DOHH2 (cell line): ENCODE measurements around the gene RASA2.

Experiments used
- H3F3A ChIP-seq: fragments of 200-600 bp; sonication (generic), shearing (Covaris generic); 2 replicates; pipeline ENCODE4 v1.6.0; 2016; ENCODE audit warnings: antibody characterized with exemption, mild to moderate bottlenecking; ENCODE audit not compliant: control insufficient read depth, insufficient read depth
- H3K27ac ChIP-seq: fragments of 200-600 bp; sonication (generic); 2 replicates; pipeline ENCODE4 v1.5.1; 2014; ENCODE audit warnings: low read depth, mild to moderate bottlenecking, low read length, moderate library complexity
- H3K27me3 ChIP-seq: fragments of 200-600 bp; sonication (generic); 2 replicates; pipeline ENCODE4 v1.6.1; 2014; ENCODE audit warnings: mild to moderate bottlenecking, low read length, mixed read lengths; ENCODE audit not compliant: control insufficient read depth
- H3K36me3 ChIP-seq: fragments of 200-600 bp; sonication (generic); 2 replicates; pipeline ENCODE4 v1.6.1; 2014; ENCODE audit warnings: mild to moderate bottlenecking, low read length, moderate library complexity, mixed read lengths; ENCODE audit not compliant: control insufficient read depth
- H3K4me1 ChIP-seq: fragments of 200-600 bp; sonication (generic); 2 replicates; pipeline ENCODE4 v1.6.1; 2014; ENCODE audit warnings: mild to moderate bottlenecking, low read length, mixed read lengths; ENCODE audit not compliant: control insufficient read depth
- H3K4me2 ChIP-seq: fragments of 200-600 bp; sonication (generic); 2 replicates; pipeline ENCODE4 v1.6.0; 2014; ENCODE audit warnings: mild to moderate bottlenecking, low read length, moderate library complexity
- H3K4me3 ChIP-seq: fragments of 200-600 bp; sonication (generic); 2 replicates; pipeline ENCODE4 v1.5.1; 2014; ENCODE audit warnings: mild to moderate bottlenecking, low read length, mixed read lengths
- H3K79me2 ChIP-seq: fragments of 200-600 bp; sonication (generic); 2 replicates; pipeline ENCODE4 v1.6.1; 2014; ENCODE audit warnings: mild to moderate bottlenecking, low read length, mixed read lengths; ENCODE audit not compliant: control insufficient read depth
- H3K9me2 ChIP-seq: fragments of 200-600 bp; sonication (generic); replicated peaks from 2 replicates; pipeline ENCODE4 v1.6.1; 2014; ENCODE audit warnings: mild to moderate bottlenecking, low read length, mixed read lengths; ENCODE audit not compliant: control insufficient read depth
- H3K9me3 ChIP-seq: fragments of 200-600 bp; sonication (generic); 2 replicates; pipeline ENCODE4 v1.6.1; 2014; ENCODE audit warnings: antibody characterized with exemption, low read length, mixed read lengths; ENCODE audit not compliant: control insufficient read depth, insufficient read depth
- H4K20me1 ChIP-seq: fragments of 200-600 bp; sonication (generic); 2 replicates; pipeline ENCODE4 v1.6.0; 2014; ENCODE audit warnings: low read depth, mild to moderate bottlenecking, antibody characterized with exemption, low read length, moderate library complexity; ENCODE audit not compliant: control insufficient read depth, insufficient read depth
- EZH2phosphoT487 ChIP-seq: fragments of 200-600 bp; sonication (generic); IDR thresholded peaks from 2 replicates; pipeline ENCODE4 v1.6.1; 2017; ENCODE audit warnings: borderline replicate concordance, mild to moderate bottlenecking, antibody characterized with exemption, low read length, moderate library complexity, mixed read lengths
- TF ChIP-seq, protein P1 (sequence below): fragments of 200-600 bp; sonication (generic); IDR thresholded peaks from one replicate; pipeline ENCODE4 v1.5.1; 2014; ENCODE audit warnings: antibody characterized with exemption, mild to moderate bottlenecking, low read depth, low read length; ENCODE audit not compliant: poor library complexity, severe bottlenecking

Gene RASA2

DNA sequence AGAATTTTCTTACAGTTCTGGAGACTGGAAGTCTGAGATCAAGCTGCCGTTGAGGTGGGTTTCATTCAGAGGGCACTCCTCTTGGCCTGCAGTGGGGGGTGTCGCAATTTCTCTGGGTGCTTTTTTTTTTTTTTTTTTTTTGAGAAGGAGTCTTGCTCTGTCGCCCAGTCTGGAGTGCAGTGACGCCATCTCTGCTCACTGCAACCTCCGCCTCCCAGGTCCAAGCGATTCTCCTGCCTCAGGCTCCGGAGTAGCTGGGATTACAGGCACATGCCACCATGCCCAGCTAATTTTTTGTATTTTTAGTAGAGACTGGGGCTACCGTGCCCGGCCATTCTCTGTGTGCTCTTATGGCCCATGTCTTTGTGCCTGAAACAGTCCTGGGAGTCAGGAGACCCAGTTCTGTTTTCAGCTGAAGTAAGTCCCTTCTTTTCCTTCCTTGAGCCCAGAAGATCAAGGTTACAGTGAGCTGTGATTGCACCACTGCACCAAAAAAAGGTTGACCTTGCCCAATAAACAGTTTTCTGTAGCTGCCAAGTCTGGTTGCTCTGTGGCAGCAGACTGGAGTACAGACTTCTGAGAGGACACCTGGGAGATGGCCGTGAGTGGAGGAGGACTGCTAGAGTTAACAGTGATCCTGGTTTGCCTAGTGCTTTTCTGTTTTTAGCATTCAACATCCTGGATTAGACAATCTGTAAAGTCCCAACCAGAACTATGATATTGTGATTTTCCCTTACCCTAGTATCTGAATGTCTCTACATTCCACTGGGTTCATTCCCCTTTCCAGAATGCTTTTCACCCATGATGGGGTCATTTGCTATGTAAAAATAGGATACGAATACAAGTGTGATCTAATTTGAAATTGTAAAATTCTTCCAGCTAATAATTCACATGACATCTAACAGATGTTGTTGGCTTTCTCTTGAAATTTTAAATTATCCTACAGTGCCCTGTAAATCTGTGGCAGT lies 174.7 kb downstream of the RASA2 start:
- no peaks in the 10 kb centered on the region for H4K20me1 ChIP-seq
- no peak overlapping the region for H3K27ac ChIP-seq
- no peaks in the 10 kb centered on the region for H3K79me2 ChIP-seq
- H3F3A ChIP-seq: no peaks in the 10 kb centered on the region
- H3K36me3 ChIP-seq: no peaks in the 10 kb centered on the region
- H3K4me3 ChIP-seq: no peak overlapping the region
- peaks cover 5% of the 10 kb centered on the region for H3K27me3 ChIP-seq
- peaks cover 12% of the 10 kb centered on the region for H3K9me3 ChIP-seq
- H3K9me2 ChIP-seq: no peaks in the 10 kb centered on the region
- no peaks in the 10 kb centered on the region; the same call in 1 of the 2 replicates for H3K4me1 ChIP-seq
- no peak for TF ChIP-seq EZH2phosphoT487
- TF ChIP-seq, protein P1, sequence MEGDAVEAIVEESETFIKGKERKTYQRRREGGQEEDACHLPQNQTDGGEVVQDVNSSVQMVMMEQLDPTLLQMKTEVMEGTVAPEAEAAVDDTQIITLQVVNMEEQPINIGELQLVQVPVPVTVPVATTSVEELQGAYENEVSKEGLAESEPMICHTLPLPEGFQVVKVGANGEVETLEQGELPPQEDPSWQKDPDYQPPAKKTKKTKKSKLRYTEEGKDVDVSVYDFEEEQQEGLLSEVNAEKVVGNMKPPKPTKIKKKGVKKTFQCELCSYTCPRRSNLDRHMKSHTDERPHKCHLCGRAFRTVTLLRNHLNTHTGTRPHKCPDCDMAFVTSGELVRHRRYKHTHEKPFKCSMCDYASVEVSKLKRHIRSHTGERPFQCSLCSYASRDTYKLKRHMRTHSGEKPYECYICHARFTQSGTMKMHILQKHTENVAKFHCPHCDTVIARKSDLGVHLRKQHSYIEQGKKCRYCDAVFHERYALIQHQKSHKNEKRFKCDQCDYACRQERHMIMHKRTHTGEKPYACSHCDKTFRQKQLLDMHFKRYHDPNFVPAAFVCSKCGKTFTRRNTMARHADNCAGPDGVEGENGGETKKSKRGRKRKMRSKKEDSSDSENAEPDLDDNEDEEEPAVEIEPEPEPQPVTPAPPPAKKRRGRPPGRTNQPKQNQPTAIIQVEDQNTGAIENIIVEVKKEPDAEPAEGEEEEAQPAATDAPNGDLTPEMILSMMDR: no peak
- H3K4me2 ChIP-seq: no peak overlapping the region

DNA sequence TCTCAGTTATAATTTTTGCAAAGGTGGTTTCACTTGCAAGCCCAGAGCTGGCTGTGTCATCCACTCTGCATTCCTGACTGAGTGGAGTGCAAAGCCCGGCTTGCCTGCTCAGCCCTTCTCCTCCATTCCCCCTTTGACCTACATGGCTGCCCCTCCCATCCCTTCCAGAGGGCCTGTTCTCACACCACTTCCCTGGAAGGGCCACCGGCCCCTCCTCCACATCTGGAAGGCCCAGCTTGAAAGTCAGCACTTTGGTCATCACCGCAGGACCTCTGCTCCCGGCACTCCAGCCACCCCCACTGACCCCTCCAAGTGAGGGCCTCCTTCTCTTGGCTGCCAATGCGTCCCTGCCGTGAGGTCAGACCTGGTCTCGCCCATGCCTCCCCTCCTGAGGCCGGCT lies 177.2 kb downstream of the RASA2 start:
- Histone ChIP-seq H3K9me2 (no peaks in the 10 kb centered on the region), H3K27me3 (peaks cover 5% of the 10 kb centered on the region), H3K27ac (no peak overlapping the region), H3F3A (no peaks in the 10 kb centered on the region), H3K4me3 (no peak overlapping the region), H3K79me2 (no peaks in the 10 kb centered on the region), H4K20me1 (no peaks in the 10 kb centered on the region), H3K9me3 (peaks cover 5% of the 10 kb centered on the region; the same call in 1 of the 2 replicates), H3K4me1 (no peaks in the 10 kb centered on the region), H3K36me3 (no peaks in the 10 kb centered on the region), H3K4me2 (no peak overlapping the region)
- TF ChIP-seq, protein P1: no peak
- no peak for TF ChIP-seq EZH2phosphoT487
